ENCODE results near the gene PCBP3.

The PCBP3 gene

DNA sequence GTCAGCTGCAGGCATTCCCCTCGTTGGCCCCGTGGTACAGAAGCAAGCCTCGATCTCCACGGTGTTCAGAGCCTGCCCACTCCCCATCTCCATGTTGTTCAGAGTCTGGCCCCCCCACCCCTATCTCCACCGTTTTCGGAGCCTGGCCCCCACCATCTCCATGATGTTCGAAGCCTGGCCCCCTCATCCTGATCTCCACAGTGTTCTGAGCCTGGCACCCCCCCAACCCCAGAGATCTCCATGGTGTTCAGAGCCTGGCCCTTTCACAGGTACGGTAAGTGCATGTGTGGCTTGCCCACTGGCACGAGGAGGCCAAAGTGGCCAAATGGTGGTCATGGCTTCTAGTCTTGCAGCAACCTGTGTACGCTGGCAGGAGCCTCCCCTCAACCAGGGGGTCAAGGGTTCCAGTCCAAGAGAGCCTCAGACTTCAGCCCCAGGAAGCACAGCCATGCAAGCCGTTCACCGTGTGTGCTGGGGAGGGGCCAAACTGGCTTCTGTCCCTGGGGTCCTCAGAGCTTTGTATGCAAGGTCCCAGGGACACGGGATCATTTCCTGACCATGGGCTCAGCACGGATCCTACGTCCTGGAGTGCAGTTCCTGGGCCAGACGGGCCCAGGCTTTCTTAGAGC is 13.3 kb upstream of the PCBP3 start:
- Histone ChIP-seq H3K36me3 (peaks cover 0 to 35% (median 21%) of the 10 kb centered on the region in 11 experiments; a peak in 17 of 22 replicates), H3K4me3 (peak overlapping the region in 7 of 10 experiments; percentile 8 to 49 (median 29); a peak in 9 of 20 replicates), H3K27ac (no peak overlapping the region), H3K9me3 (replicated peaks in 1 of 11) (peaks cover 45 to 72% (median 68%) of the 10 kb centered on the region in 11 experiments), H4K20me1 (no peaks in the 10 kb centered on the region), H3K9ac (no peak overlapping the region), H3K4me1 (peaks cover 8 to 56% (median 51%) of the 10 kb centered on the region in 10 experiments), H3K27me3 (no peaks in the 10 kb centered on the region), H3K4me2 (peak overlapping the region in 7 of 11 experiments; percentile 59 to 81 (median 64); a peak in 13 of 22 replicates)
- TF ChIP-seq Cebpa-rat (IDR thresholded peaks at IDR 0.05): no peak

- no peaks in the 10 kb centered on the region for H4K20me1 ChIP-seq
- H3K9ac ChIP-seq: no peak overlapping the region
- H3K4me2 ChIP-seq: peak overlapping the region in 4 of 11 experiments; percentile 64 to 81 (median 76); a peak in 10 of 22 replicates
- peaks cover 0 to 35% (median 21%) of the 10 kb centered on the region in 11 experiments; a peak in 17 of 22 replicates for H3K36me3 ChIP-seq
- H3K4me1 ChIP-seq: peaks cover 8 to 63% (median 57%) of the 10 kb centered on the region in 10 experiments
- no peak for TF ChIP-seq Cebpa-rat (IDR thresholded peaks at IDR 0.05)
- H3K27me3 ChIP-seq: no peaks in the 10 kb centered on the region
- peak overlapping the region in 7 of 10 experiments; percentile 4 to 49 (median 29); a peak in 11 of 20 replicates for H3K4me3 ChIP-seq
- H3K27ac ChIP-seq: no peak overlapping the region
- H3K9me3 ChIP-seq (replicated peaks in 1 of 11): peaks cover 45 to 69% (median 68%) of the 10 kb centered on the region in 11 experiments
Measured at GRCh38 chr21:45630876-45631275, 12.6 kb upstream of the PCBP3 start.

DNA sequence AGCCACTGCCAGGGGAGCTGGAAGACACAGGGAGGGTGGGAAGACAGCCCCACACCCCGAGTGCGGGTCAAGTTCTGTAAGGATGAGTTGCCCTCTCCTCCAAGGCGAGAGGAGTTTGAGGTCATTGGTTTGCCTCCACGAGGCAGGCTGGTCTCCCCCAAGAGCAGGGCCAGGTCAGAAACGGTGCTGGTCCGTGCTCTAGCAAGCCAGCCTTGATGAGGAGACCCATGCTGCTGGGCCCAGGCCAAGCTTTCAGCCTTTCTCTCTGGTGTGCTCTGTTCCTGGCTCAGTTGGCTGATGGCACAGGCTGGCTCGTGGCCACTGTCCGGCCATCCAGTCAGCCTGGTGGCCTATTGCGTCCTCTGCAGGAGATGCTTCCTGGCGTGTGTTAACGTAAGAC is 12.0 kb upstream of the PCBP3 start:
- H3K36me3 ChIP-seq: peaks cover 0 to 35% (median 21%) of the 10 kb centered on the region in 11 experiments; a peak in 17 of 22 replicates
- H3K4me3 ChIP-seq: peak overlapping the region in 8 of 10 experiments; percentile 4 to 49 (median 28); a peak in 11 of 20 replicates
- peak overlapping the region in 3 of 11 experiments; percentile 20 to 46 (median 24); a peak in 1 of 22 replicates for H3K9ac ChIP-seq
- no peaks in the 10 kb centered on the region for H3K27me3 ChIP-seq
- H3K4me2 ChIP-seq: peak overlapping the region in 8 of 11 experiments; percentile 52 to 82 (median 67); a peak in 17 of 22 replicates
- H4K20me1 ChIP-seq: no peaks in the 10 kb centered on the region
- TF ChIP-seq Cebpa-rat (IDR thresholded peaks at IDR 0.05): no peak
- H3K9me3 ChIP-seq (replicated peaks in 1 of 11): peaks cover 45 to 67% (median 64%) of the 10 kb centered on the region in 11 experiments
- peak overlapping the region in 5 of 11 experiments; percentile 42 to 73 (median 69); a peak in 10 of 22 replicates for H3K27ac ChIP-seq
- peaks cover 8 to 70% (median 61%) of the 10 kb centered on the region in 10 experiments for H3K4me1 ChIP-seq

DNA sequence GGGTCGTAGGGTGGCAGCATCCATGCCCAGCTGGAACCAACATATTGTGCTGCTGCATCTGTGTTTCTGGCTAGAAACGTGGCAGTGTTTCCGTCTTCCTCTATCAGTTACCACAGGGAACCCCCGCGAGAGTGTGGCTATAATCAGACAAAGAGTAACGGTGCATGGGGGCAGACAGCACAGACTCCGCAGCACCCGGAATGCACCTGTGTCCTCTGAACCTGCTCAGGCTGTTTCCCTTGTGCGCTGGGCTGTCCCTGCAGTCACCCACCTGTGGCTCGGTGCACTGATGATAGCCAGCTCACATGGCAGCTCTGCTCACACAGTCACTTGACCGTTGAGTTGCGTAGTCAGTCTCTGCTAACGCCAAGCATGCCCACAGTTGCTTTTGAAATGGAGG is 11.4 kb upstream of the PCBP3 start:
- peak overlapping the region in 8 of 10 experiments; percentile 4 to 49 (median 26); a peak in 7 of 20 replicates for H3K4me3 ChIP-seq
- peaks cover 0 to 35% (median 21%) of the 10 kb centered on the region in 11 experiments; a peak in 17 of 22 replicates for H3K36me3 ChIP-seq
- peaks cover 45 to 62% (median 58%) of the 10 kb centered on the region in 11 experiments for H3K9me3 ChIP-seq (replicated peaks in 1 of 11)
- no peak for TF ChIP-seq Cebpa-rat (IDR thresholded peaks at IDR 0.05)
- H3K9ac ChIP-seq: peak overlapping the region in 3 of 11 experiments; percentile 20 to 46 (median 24); a peak in 4 of 22 replicates
- H3K27me3 ChIP-seq: no peaks in the 10 kb centered on the region
- H4K20me1 ChIP-seq: no peaks in the 10 kb centered on the region
- peak overlapping the region in 7 of 11 experiments; percentile 36 to 73 (median 66); a peak in 12 of 22 replicates for H3K27ac ChIP-seq
- H3K4me1 ChIP-seq: peaks cover 8 to 76% (median 67%) of the 10 kb centered on the region in 10 experiments
- H3K4me2 ChIP-seq: peak overlapping the region in 10 of 11 experiments; percentile 23 to 82 (median 60); a peak in 21 of 22 replicates

- TF ChIP-seq Cebpa-rat (IDR thresholded peaks at IDR 0.05): no peak
Measured at GRCh38 chr21:45632637-45633251, 10.8 kb upstream of the PCBP3 start.

GRCh38 chr21:45634511-45635183 is 8.9 kb upstream of the PCBP3 start:
- Histone ChIP-seq H3K4me2 (peak overlapping the region; percentile 72 to 99 (median 91)), H3K27ac (peak overlapping the region in 10 of 11 experiments; percentile 56 to 87 (median 82); a peak in 20 of 22 replicates), H3K4me3 (peak overlapping the region; percentile 48 to 68 (median 58); a peak in 19 of 20 replicates), H3K36me3 (peaks cover 0 to 25% (median 15%) of the 10 kb centered on the region in 11 experiments; a peak in 17 of 22 replicates), H3K9ac (peak overlapping the region; percentile 61 to 81 (median 74)), H4K20me1 (peaks cover 0 to 7% (median 0%) of the 10 kb centered on the region in 11 experiments; a peak in 2 of 22 replicates), H3K9me3 (replicated peaks in 1 of 11) (peaks cover 33 to 38% (median 35%) of the 10 kb centered on the region in 11 experiments), H3K27me3 (no peaks in the 10 kb centered on the region), H3K4me1 (peaks cover 15 to 89% (median 79%) of the 10 kb centered on the region in 10 experiments)
- TF ChIP-seq Cebpa-rat (IDR thresholded peaks at IDR 0.05): no peak

More at GRCh38 chr21:45632637-45633251, 10.8 kb upstream of the PCBP3 start:
- Histone ChIP-seq H3K27ac (peak overlapping the region in 8 of 11 experiments; percentile 32 to 73 (median 55); a peak in 14 of 22 replicates), H3K27me3 (no peaks in the 10 kb centered on the region), H3K4me1 (peaks cover 8 to 80% (median 69%) of the 10 kb centered on the region in 10 experiments), H3K9ac (peak overlapping the region in 2 of 11 experiments; percentile 20 to 46; a peak in 4 of 22 replicates), H3K4me2 (peak overlapping the region in 10 of 11 experiments; percentile 23 to 82 (median 60); a peak in 20 of 22 replicates), H3K9me3 (replicated peaks in 1 of 11) (peaks cover 45 to 56% (median 53%) of the 10 kb centered on the region in 11 experiments), H3K36me3 (peaks cover 0 to 35% (median 21%) of the 10 kb centered on the region in 11 experiments; a peak in 17 of 22 replicates), H4K20me1 (no peaks in the 10 kb centered on the region), H3K4me3 (peak overlapping the region in 5 of 10 experiments; percentile 4 to 49 (median 21); a peak in 5 of 20 replicates)

DNA sequence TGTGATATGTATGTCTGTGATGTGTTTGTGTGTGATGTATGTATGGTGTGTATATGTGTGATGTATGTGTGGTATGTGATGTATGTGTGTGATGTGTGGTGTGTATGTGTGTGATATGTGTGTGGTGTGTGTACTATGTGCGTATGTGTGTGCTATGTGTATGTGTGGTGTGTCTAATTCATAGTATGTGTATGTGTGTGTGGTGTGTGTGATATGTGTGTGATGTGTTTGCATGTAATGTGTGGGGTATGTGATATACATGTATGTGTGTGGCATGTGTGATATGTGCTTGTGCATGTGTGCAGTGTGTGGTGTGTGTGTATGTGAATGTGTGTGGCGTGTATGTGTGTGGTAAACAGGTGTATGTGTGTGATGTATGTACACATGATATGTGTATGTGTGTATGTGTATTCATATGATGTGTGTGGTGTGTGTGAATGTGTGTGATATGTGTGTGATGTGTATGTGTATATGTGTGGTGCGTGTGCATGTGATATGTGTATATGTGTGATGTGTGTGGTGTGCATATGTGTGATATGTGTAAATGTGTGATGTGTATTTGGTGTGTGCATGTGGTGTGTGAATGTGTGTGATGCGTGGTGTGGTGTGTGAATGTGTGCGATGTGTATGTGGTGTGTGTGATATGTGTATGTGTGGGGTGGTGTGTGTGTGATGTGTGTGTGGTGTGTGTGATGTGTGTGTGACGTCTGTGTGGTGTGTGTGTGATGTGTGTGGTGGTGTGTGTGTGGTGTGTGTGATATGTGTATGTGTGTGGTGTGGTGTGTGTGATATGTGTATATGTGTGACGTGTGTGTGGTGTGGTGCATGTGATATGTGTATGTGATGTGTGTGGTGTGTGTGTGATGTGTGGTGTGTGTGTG is 8.0 kb upstream of the PCBP3 start:
- Histone ChIP-seq H3K27ac (peak overlapping the region in 2 of 11 experiments; percentile 71 to 81; a peak in 2 of 22 replicates), H3K27me3 (no peaks in the 10 kb centered on the region), H4K20me1 (peaks cover 0 to 11% (median 0%) of the 10 kb centered on the region in 11 experiments; a peak in 2 of 22 replicates), H3K9ac (no peak overlapping the region), H3K4me1 (peaks cover 24 to 89% (median 80%) of the 10 kb centered on the region in 10 experiments), H3K4me2 (peak overlapping the region; percentile 72 to 99 (median 91); a peak in 20 of 22 replicates), H3K4me3 (peak overlapping the region in 2 of 10 experiments; percentile 48 to 58; a peak in 2 of 20 replicates), H3K9me3 (replicated peaks in 1 of 11) (peaks cover 24 to 30% (median 27%) of the 10 kb centered on the region in 11 experiments), H3K36me3 (peaks cover 0 to 17% (median 12%) of the 10 kb centered on the region in 11 experiments; a peak in 17 of 22 replicates)
- no peak for TF ChIP-seq Cebpa-rat (IDR thresholded peaks at IDR 0.05)
